H1 (cell line): Measurements from ENCODE around the gene CD200R1L. TPM values are rescaled to one million over a fixed set of nuclear protein-coding genes. Genes with fewer than 3 reads are reported as not detected.

Source experiments
- CHD7 ChIP-seq: fragments of 300-600 bp; sonication (generic); IDR thresholded peaks from 2 replicates; pipeline ENCODE4 v1.7.1; 2012; ENCODE audit warnings: low read length, moderate library complexity, mild to moderate bottlenecking, inconsistent platforms; ENCODE audit not compliant: insufficient replicate concordance
- polyA plus RNA-seq, 7 experiments: library from polyadenylated mRNA; depleted of rRNA in 3 of 7; stranded (reverse) in 5 of 7; unstranded in 2 of 7; fragments of >200 nt in 5 of 7; fragments of 200-250 nt in 2 of 7; gene quantifications; 1 replicate in 5 of 7; 2 replicates in 1 of 7; 4 replicates in 1 of 7; pipeline versions ENCODE4 v1.2.1 to v1.2.3, GENCODE V29; 2011 to 2013; ENCODE audit warnings: missing spikeins in 2 of 7, mixed read lengths in 2 of 7
- total RNA-seq: library from RNA; stranded (reverse); fragmentation: NEBNext Ultra II Directional; extraction: Animal tissue kit (Norgen Biotek cat#: 25700); gene quantifications from 2 replicates; pipeline ENCODE4 v1.2.1, GENCODE V29; 2021

The CD200R1L gene
- total and polyA plus RNA-seq, 2 of the 8 experiments (the other 6 are each of a cell fraction or from before 2014, with no cell fraction given): not detected

DNA sequence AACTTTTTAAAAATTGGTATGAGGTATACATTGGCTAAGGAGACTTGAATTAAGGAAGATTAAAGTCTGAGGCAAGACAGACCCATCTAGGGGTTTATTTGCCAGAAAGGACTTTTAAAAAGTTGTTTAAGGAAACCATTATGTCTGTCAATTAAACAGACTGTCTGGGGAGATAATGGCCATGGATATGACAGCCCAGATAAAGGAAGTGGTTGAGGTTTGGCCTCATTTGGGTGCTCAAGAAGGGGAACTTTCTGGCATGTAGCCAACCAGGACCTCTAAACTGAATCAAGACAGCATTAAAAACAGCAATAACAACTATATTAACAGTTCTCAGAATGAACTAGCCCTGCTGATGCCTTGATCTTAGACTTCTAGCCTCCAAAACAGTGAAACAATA is 9.9 kb upstream of the CD200R1L start (continued):
- no peak for TF ChIP-seq CHD7
